ENCODE results near the gene ZMYND12.

The ZMYND12 gene

GRCh38 chr1:42439940-42440339, 15.9 kb downstream of the ZMYND12 start:
- peak; percentile 61 for DNase-seq (ENCODE audit: low spot score)

- no peak for DNase-seq (ENCODE audit: low spot score)
Observed at GRCh38 chr1:42434340-42434739, 21.5 kb downstream of the ZMYND12 start.

- no peak for DNase-seq (ENCODE audit: low spot score)
Observed at GRCh38 chr1:42433369-42433768, 22.5 kb downstream of the ZMYND12 start.

DNA sequence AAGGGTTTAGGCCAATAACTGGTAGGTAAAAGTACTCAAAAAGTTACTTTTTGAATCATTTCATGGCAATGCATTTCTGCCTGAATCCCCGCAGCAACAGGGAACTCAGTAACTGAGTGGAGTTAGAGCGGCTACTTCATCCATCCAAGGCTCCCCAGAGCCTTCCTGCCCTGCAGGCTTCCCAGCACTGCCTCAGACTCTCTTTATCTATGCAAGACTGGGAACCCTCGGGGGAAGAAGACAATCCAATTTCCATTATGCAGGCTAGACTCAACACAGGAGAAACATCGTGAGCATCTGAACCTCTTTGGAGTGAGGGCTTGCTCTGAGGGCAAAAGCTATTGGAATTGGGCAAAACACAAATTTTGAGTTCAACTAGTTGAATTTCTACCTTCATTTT, 23.1 kb downstream of the ZMYND12 start:
- no peak for DNase-seq (ENCODE audit: low spot score)

DNA sequence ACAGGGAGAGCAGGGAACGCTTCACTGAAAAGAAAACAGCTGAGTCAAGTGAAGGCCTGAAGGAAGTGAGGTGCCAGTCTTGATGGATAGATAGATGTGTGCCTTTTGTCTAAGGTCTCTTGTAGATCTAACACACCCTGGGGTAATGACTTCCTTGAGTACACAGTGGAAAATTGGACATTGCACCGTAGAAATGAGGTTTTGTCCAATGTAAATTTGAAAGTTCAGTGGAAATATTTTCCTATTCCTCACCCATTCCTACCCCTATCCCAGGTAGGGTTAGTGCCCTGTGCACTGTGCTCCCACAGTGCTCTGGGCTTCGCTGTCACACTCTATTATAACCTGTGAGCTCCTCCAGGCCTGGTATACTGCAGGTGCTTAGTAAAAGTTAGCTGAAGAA, 24.3 kb downstream of the ZMYND12 start:
- DNase-seq (ENCODE audit: low spot score), result no peak

GRCh38 chr1:42430286-42431135, 25.3 kb downstream of the ZMYND12 start:
- DNase-seq (ENCODE audit: low spot score), result no peak

GRCh38 chr1:42429603-42430002, 26.2 kb downstream of the ZMYND12 start:
- DNase-seq (ENCODE audit: low spot score), result no peak

GRCh38 chr1:42427240-42427639, 28.6 kb downstream of the ZMYND12 start:
- DNase-seq (ENCODE audit: low spot score), result no peak

- no peak for DNase-seq (ENCODE audit: low spot score)
Observed at GRCh38 chr1:42424201-42424600, 31.6 kb downstream of the ZMYND12 start.

DNA sequence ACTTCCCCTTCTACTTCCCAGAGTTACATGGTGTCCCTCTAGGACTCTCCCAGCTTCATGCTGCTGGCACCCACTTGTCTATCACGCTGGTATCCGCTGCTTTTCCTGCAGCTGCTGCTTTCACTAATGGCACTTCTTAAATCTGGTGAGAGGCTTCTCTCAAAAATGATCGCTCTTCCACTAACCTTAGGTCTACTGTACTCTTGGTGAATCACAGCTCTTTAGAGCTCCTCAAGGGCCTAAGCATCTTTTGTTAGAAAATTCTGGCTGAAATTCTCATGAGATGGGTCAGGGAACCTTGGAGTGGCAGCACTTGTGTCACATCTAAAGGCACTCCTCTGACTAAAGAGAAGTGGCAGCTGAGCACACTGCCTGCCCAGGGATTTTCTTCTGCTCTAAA, 32.1 kb downstream of the ZMYND12 start:
- no peak for DNase-seq (ENCODE audit: low spot score)

DNA sequence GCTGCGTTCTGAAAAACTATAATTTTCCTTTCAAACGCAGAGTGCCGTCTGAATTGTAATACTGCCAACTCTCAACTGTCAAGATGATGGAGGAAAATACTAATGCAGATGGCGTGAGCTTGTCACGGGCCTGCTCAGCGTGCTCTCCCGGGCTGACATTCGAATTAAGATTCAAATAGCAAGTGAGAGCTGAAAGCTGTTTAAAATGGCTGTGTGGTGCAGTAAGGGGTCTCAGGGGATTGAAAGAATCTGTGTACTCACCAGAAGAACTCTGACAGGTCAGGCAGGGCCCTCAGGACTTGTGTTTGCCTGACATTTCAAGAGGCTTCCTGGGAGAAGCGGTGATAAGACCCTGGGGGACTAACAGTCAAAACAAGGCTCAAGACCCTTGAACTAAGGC, 33.1 kb downstream of the ZMYND12 start:
- DNase-seq (ENCODE audit: low spot score), result no peak

DNA sequence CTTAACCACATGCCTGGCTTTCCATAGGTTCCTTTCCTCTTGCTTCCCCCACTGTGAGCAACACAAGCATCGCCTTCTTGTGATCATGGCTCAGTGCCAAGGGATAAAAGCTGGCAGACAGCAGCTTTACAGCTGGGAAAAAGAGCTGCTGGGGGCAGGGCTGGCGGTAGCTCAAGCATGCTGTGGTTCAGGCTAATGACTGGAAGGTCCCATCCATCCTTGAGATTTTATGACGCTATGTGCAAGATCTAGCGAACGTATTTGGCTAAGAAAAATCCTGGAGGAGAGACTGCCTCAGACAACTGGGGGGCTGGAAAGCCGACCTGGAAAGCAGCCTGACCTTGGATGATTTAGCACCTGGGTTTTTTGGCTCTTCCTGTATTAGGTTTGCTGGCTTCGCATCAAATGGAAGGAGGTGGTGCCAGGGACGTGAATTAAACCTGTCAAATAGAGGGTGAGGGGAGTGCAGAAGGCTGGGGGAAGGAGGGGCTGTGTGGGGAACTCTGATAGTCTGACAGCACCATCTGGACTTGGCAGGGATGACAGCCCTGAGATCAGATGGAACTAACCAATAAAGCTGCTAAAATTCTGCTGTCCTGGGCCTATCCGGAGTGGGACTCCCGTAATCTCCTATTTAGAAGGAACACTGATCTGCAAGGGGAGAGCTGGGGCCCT, 34.8 kb downstream of the ZMYND12 start:
- peak; percentile 39 for DNase-seq (ENCODE audit: low spot score)

- no peak for DNase-seq (ENCODE audit: low spot score)
Observed at GRCh38 chr1:42420121-42420520, 35.7 kb downstream of the ZMYND12 start.

DNA sequence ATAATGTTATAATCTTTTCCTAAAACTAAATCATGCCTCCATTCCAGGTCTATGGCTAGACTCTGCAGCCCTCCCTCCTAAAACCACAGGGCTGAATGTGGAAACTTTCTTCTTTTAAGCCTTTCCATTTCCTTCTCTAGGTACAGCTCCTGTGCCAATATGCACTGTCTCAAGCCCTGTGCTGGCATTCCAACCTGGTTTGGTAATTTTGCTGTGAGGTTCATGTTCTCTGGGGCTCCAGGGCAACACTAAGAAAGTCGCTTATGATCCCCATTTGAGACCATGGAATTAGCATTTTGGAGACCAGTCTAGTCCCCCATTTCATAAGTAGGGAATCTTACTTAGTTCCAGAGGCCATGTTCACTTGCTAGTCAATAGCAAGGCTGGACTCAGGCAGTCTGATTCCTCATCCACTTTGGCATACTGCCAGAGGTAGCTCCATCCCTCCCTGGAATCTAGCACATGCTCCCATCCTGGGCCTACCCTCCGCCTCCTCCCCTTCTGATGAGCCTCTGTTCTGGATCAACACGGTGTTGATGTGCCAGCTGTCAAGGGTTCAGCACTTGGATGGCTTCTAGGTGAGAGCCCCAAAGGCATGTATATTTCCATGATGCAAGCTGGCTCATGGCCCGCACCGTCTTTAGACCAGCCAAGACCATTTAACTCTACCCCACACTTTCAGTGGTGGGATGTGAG, 36.5 kb downstream of the ZMYND12 start:
- no peak for DNase-seq (ENCODE audit: low spot score)

- no peak for DNase-seq (ENCODE audit: low spot score)
Observed at GRCh38 chr1:42418516-42418915, 37.3 kb downstream of the ZMYND12 start.

- DNase-seq (ENCODE audit: low spot score), result no peak
Observed at GRCh38 chr1:42417166-42417565, 38.7 kb downstream of the ZMYND12 start.

DNA sequence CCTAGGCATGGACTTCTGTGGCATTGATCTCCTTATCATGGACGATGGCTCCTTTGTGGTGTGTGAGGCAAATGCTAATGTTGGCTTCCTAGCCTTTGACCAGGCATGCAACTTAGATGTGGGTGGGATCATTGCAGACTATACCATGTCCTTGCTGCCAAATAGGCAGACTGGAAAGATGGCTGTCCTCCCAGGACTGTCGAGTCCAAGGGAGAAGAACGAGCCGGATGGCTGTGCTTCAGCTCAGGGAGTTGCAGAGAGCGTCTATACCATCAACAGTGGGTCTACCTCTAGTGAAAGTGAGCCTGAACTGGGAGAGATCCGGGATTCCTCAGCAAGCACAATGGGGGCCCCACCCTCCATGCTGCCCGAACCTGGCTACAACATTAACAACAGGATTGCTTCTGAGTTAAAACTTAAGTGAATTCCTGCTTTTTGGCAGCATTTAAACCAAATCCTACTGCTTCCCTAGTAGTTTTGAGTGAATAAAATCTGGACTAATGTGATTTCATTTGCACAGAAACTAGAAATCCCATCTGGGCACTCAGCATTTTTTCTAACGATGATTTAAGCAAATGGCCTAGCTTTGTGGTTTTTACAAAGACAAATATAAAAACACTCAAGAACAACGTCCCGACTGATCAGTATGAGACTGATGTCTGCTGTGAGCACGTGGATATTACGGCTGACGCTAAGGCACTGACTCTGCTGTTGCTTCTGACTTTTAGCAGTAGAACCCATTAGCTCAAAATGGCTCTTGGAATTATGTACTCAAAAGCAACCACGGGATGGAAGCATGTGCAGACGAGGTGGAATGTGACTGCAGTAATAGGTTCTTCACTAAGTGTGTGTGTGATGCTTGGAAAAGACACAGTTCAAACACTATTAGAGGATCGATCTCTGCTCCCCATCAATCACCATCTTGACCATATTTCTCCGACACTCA, 41.0 kb downstream of the ZMYND12 start:
- no peak for DNase-seq (ENCODE audit: low spot score)

GRCh38 chr1:42403880-42404400, 51.9 kb downstream of the ZMYND12 start:
- no peak for DNase-seq (ENCODE audit: low spot score)

DNA sequence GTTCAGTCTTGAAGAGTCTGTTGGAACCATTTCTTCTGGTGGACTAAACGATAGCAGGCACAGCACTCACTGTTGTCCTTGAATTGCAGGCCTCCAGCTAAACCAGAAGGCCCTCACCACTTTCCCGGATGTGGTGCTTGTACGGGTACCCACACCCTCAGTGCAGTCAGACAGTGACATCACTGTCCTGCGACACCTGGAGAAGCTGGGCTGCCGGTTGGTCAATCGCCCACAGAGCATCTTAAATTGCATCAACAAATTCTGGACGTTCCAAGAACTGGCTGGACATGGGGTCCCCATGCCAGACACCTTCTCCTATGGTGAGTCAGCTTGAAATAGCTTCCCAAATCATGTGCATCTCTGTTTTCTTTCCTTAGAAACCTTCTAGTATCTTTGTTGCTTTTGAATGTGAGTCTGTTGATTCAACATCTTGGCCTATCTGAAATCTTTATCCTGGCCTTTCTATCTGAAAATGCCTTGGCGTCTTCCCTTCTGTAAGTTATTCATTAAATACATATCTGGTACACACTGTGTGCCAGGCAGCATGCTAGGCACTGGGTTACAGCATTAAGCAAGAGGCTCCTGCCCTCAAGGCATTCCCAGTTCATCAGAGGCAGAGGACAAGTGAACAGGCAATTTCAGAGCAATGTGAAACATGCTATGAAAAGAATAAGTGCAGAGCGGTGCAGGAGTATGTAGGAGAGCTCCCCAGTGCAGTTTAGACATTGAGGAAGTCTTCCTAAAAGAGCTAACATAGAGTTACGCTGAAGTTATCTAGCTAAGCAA, 56.3 kb downstream of the ZMYND12 start:
- no peak for DNase-seq (ENCODE audit: low spot score)

GRCh38 chr1:42392967-42393848, 62.6 kb downstream of the ZMYND12 start:
- peak; percentile 83 for DNase-seq (ENCODE audit: low spot score)
